ENCODE data around the gene EMX2. TPM values are rescaled to one million over a fixed set of nuclear protein-coding genes. Genes with fewer than 3 reads are reported as not detected.

The EMX2 gene
- total and polyA plus RNA-seq, 2 of the 13 experiments (the other 11 are each of a cell fraction or from before 2014, with no cell fraction given) = not detected

GRCh38 chr10:117540640-117541404, 1.7 kb upstream of the EMX2 start:
- no peak for TF ChIP-seq NFE2 (CRISPR knock-in tag; IDR thresholded peaks at IDR 0.05)
- TF ChIP-seq MXD3 (CRISPR knock-in tag; IDR thresholded peaks at IDR 0.05) = no peak
- no peak for TF ChIP-seq ZNF710 (CRISPR knock-in tag; IDR thresholded peaks at IDR 0.05; ENCODE audit: borderline replicate concordance)
- no peak for TF ChIP-seq ZBTB44 (CRISPR knock-in tag; IDR thresholded peaks at IDR 0.05)
- no peak for TF ChIP-seq NR2F1 (CRISPR knock-in tag; IDR thresholded peaks at IDR 0.05)
- TF ChIP-seq REXO4 (CRISPR knock-in tag; IDR thresholded peaks at IDR 0.05; ENCODE audit: borderline replicate concordance) = no peak
- no peak for TF ChIP-seq RFX5 (IDR thresholded peaks at IDR 0.05; ENCODE audit: low read depth, low read length)
- Histone ChIP-seq H2AFZ (ENCODE audit: low read length) (no peak overlapping the region), H3K79me2 (ENCODE audit: insufficient read depth, low read length) (no peaks in the 10 kb centered on the region), H3K27me3 (ENCODE audit: control insufficient read depth in 1 of 2, insufficient read depth in 2 of 2, low read length in 2 of 2) (peaks cover 10 to 85% of the 10 kb centered on the region in 2 experiments), H3K27ac (ENCODE audit: extremely low read length, insufficient read depth, low read length) (no peak overlapping the region), H3K9ac (ENCODE audit: insufficient read depth, low read depth, low read length) (no peak overlapping the region), H3K9me3 (ENCODE audit: low read length) (no peaks in the 10 kb centered on the region), H3K4me3 (replicated peaks in 1 of 3; ENCODE audit: insufficient read depth in 1 of 3, low read depth in 2 of 3, low read length in 3 of 3) (no peak overlapping the region), H3K36me3 (replicated peaks in 1 of 2; ENCODE audit: control insufficient read depth in 1 of 2, insufficient read depth in 2 of 2, low read length in 2 of 2) (no peaks in the 10 kb centered on the region), H3K4me1 (ENCODE audit: insufficient read depth, low read length) (peaks cover 12% of the 10 kb centered on the region), H4K20me1 (ENCODE audit: insufficient read depth, low read length) (no peaks in the 10 kb centered on the region), H3K4me2 (ENCODE audit: low read depth, low read length) (no peak overlapping the region)
- POLR2A ChIA-PET = no interaction called here
- no TSS peak for BruUV-seq (replicated peaks)
- in situ Hi-C loops (cut with HindIII; ENCODE audit: extremely low pct_ligation_motif_present, low pct_unique_long_range_greater_than_20kb) = loop anchor here (5.0 to 25.0 kb wide), 2 partner anchors 571 to 701 kb away; no protein-coding TSS in a partner anchor
- ATAC-seq = no peak
- DNase-seq (ENCODE audit: low spot score) = no peak
- CTCF ChIA-PET (ENCODE audit: low intra/inter-chr PET ratio, low total read pairs) = no interaction called here
- 15% methylated on average over 14 of the region's 14 CpGs for WGBS (ENCODE audit: low lambda C conversion rate)
- no peak for FAIRE-seq
- intact Hi-C loops (cut with micrococcal nuclease; ENCODE audit: unreplicated experiment) = no loop called here
